Right cardiac atrium (tissue), 5 donors: Measurements from ENCODE around the gene TARDBP. TPM values are rescaled to one million over a fixed set of nuclear protein-coding genes. Genes with fewer than 3 reads are reported as not detected.

Experiments
- polyA plus RNA-seq: library from polyadenylated mRNA; stranded (reverse); fragments of 200-250 nt; gene quantifications from one replicate; pipeline ENCODE4 v1.2.3, GENCODE V29; 2013
- total RNA-seq, 4 donors: library from RNA; stranded (reverse); fragmentation: NEBNext Ultra II Directional; extraction: Animal tissue kit (Norgen Biotek cat#: 25700); gene quantifications; one replicate each; pipeline ENCODE4 v1.2.1, GENCODE V29; 2021
- donor health status: healthy with polysubstance abuse.
- donor health status: DM: no; HTN: yes; CAD: no.
- donor health status: DM: no; HTN: no; CAD: no.
- donor health status: DM: no; HTN: yes; CAD: no; lungs with severe emphysema.
- donor health status: DM: yes; HTN: yes; CAD: no.

TARDBP gene
- total and polyA plus RNA-seq, 5 donors: 78.7 to 137 (median 113) TPM

Other genes with a start within 250 kb of the TARDBP start
- 10 to 100 TPM; 51.0 to 98.9 (median 59.2) TPM for gene CASZ1, start 216.0 kb upstream of the TARDBP start, total RNA-seq
- 24.2 TPM for gene CASZ1, start 216.0 kb upstream of the TARDBP start, polyA plus RNA-seq
- not detected for gene MASP2, start 34.6 kb downstream of the TARDBP start, total RNA-seq
- not detected for gene MASP2, start 34.6 kb downstream of the TARDBP start, polyA plus RNA-seq
- gene SRM, start 47.4 kb downstream of the TARDBP start, total RNA-seq: 10 to 100 TPM; 43.6 to 72.6 (median 65.2) TPM
- gene SRM, start 47.4 kb downstream of the TARDBP start, polyA plus RNA-seq: 61.6 TPM
- 10 to 100 TPM; 21.8 to 25.7 (median 22.3) TPM for gene EXOSC10, start 87.2 kb downstream of the TARDBP start, total RNA-seq
- gene EXOSC10, start 87.2 kb downstream of the TARDBP start, polyA plus RNA-seq: 20.1 TPM
- 1 to 10 TPM; 1.4 to 4.5 (median 2.8) TPM for gene ANGPTL7, start 176.7 kb downstream of the TARDBP start, total RNA-seq
- 3.7 TPM for gene ANGPTL7, start 176.7 kb downstream of the TARDBP start, polyA plus RNA-seq
- 10 to 100 TPM; 26.6 to 35.5 (median 28.6) TPM for gene MTOR, start 249.9 kb downstream of the TARDBP start, total RNA-seq
- 19.2 TPM for gene MTOR, start 249.9 kb downstream of the TARDBP start, polyA plus RNA-seq